ENCODE results near the gene PSAP. TPM values are rescaled to one million over a fixed set of nuclear protein-coding genes. Genes with fewer than 3 reads are reported as not detected.

Gene PSAP
- total RNA-seq, 1 experiment from 2014 or later = 155 TPM

DNA sequence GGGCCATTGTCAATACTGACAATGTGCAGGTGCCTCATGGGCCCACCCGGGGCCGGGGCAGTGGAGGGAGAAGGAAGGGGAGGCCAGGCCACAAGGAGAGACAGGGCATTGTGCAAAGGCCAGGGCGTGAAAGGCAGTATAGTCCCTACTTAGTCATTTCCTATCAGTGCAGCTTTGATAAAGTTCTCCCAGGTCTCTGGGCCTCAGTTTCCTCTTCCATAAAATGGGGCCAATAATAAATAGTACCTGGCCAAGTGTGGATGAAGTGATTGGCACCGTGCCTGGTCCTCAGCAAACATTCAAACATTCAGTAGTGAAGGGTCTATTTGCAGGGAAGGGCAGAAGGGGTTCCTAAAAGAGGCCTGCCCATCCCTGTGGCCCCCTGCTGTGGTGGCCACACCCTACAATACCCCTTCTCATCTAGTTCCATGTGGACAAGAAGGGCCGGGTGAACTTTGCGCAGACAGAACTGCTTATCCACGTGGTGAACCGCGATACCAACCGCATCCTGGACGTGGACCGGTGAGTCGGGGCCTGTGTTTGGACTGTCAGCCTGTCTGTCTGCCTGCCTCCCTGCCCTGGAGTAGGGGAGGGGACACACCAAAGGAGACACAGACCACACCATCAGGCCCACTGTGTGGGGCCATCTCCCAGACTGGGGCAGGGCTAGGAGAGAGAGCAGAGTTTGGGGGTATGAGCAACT lies 40.9 kb downstream of the PSAP start:
- DNase-seq (ENCODE audit: low read depth) = no peak

- no peak for DNase-seq (ENCODE audit: low read depth)
Measured at GRCh38 chr10:71809628-71810027, 41.4 kb downstream of the PSAP start.

DNA sequence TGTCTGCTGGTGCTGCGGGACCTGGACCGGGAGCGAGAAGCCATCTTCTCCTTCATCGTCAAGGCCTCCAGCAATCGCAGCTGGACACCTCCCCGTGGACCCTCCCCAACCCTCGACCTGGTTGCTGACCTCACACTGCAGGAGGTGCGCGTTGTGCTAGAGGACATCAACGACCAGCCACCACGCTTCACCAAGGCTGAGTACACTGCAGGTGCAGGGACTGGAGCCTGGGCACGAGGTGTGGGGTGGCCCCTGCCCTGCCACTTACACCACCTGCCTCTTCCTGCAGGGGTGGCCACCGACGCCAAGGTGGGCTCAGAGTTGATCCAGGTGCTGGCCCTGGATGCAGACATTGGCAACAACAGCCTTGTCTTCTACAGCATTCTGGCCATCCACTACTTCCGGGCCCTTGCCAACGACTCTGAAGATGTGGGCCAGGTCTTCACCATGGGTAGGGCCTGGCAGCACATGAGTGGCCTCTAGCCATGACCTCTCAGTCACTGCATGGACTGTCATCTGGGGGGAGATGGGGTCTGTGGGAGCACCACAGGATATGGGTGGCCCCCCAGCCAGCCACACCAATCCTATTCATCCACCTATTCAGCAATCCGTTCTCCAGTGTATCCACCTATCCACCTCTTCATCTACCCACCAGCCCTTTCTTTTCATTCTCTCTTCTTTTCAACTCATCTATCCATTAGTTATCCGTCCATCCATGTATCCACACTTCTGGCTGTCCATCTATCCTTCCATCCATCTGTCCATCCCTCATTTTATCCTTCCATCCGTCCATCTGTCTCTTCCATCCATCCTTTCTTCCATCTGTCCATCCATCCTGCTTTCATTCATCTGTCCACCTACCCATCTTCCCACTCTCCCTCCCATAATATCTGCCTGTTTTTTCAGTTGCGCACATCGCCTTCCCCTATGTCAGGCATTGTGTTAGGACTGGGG lies 43.2 kb downstream of the PSAP start:
- no peak for DNase-seq (ENCODE audit: low read depth)

GRCh38 chr10:71806704-71807556 lies 44.1 kb downstream of the PSAP start:
- DNase-seq (ENCODE audit: low read depth) = no peak

GRCh38 chr10:71805776-71806703 lies 45.0 kb downstream of the PSAP start:
- DNase-seq (ENCODE audit: low read depth) = no peak

GRCh38 chr10:71804077-71804476 lies 47.0 kb downstream of the PSAP start:
- no peak for DNase-seq (ENCODE audit: low read depth)

DNA sequence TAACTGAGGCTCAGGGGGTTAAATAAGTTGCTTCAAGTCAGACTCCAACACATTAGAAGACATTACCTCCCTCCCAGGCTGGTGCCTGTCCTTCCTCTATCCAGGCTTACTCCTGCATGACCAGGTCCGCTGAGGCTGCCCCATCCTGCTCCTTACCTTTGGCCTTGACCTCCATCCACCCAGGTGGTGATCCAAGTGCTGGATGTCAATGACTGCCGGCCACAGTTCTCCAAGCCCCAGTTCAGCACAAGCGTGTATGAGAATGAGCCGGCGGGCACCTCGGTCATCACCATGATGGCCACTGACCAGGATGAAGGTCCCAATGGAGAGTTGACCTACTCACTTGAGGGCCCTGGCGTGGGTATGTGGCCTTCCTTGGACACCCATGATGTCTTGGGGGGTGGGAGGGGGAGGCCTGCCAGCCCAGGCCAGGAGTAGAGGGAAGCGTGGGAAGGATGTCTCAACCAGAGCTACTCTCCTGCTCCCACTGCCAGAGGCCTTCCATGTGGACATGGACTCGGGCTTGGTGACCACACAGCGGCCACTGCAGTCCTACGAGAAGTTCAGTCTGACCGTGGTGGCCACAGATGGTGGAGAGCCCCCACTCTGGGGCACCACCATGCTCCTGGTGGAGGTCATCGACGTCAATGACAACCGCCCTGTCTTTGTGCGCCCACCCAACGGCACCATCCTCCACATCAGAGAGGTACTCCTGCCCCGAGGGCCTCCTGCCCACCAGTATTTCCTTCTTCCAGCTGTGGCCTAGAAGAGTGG lies 48.1 kb downstream of the PSAP start:
- DNase-seq (ENCODE audit: low read depth) = no peak

DNA sequence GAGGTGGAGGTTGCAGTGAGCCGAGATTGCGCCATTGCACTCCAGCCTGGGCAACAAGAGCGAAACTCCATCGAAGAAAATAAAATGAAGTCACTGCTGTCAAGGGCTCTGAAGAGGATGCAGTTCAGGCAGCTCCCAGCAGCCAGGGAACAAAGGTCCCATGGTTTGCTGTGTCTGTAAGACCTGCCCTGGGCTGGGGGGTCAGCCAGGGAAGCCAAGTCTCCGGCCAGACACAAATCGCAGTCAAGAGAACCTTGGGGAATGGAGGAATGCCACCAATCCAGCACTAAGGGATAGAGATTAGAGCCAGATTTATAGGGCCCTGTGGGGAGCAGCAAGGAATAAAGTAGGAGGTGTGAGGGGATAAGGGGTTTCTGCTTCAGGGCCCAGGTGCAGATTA lies 48.8 kb downstream of the PSAP start:
- no peak for DNase-seq (ENCODE audit: low read depth)

DNA sequence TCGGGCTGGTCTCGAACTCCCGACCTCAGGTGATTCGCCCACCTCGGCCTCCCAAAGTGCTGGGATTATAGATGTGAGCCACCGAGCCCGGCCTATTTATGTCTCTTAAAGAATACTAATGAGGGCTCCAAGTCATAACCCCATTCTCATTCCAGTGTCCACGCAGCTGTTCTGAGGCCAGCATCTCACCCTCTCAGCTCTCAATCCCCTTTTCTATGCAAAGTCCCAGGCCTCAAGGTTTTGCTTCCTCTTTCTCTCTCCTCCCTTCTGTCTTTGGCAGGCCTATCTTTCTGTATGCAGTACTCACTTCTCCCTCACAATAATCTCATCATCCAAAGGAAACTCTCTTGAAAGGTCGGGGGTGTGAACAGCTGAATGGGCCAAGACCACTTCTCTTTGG lies 49.7 kb downstream of the PSAP start:
- no peak for DNase-seq (ENCODE audit: low read depth)

DNA sequence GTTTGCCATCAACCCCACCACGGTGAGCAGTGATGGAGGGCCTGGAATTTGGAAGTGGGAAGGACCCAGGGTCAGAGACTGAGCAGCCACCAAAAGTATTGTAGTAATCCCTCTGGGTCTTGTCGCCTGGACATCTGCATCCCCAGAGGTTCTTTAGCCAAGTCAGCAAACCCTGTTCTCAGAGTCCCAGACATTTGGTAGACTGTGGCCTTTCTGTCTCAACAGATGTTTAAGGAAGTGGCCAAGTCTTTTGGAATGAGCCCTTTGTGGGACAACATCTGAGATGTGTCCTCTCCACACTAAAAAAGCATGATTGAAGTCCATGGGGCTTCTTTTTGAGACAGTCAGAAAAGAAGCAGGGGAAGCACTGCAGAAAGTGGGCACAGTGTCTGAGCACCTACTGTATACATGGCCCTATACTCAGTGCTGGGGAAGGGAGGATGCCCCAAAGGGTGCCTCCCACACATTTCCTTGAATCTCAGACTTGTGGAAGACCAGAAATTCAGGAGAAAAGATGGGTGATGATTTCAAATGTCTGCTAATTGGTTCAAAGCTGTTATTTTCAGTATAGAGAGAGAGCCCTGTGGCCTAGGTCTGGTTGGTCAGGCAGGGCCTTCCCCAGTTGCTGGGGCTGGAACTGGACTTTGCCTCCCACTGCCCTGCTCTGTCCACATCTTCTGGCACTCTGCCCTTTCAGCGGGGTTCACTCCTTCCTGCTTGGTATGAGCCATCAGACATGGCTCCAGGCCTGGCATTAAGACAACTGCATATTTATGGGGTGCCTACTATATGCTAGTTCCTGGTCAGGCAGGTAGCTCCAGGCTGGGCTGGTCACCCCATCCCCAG lies 51.2 kb downstream of the PSAP start:
- no peak for DNase-seq (ENCODE audit: low read depth)

DNA sequence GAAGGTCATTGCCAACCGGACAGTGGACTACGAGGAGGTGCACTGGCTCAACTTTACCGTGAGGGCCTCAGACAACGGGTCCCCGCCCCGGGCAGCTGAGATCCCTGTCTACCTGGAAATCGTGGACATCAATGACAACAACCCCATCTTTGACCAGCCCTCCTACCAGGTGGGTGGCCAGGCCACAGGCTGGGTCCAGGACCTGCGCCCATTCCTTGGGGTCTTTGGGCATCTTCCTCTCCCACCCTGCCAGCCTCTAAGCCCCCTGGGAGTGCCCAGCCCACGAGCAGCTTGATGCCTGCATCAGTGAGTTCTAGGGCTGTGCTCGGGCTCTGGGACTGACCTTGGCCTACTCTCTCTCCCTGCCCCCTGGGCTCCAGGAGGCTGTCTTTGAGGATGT lies 51.9 kb downstream of the PSAP start:
- no peak for DNase-seq (ENCODE audit: low read depth)

GRCh38 chr10:71798308-71798624 lies 52.8 kb downstream of the PSAP start:
- no peak for DNase-seq (ENCODE audit: low read depth)

DNA sequence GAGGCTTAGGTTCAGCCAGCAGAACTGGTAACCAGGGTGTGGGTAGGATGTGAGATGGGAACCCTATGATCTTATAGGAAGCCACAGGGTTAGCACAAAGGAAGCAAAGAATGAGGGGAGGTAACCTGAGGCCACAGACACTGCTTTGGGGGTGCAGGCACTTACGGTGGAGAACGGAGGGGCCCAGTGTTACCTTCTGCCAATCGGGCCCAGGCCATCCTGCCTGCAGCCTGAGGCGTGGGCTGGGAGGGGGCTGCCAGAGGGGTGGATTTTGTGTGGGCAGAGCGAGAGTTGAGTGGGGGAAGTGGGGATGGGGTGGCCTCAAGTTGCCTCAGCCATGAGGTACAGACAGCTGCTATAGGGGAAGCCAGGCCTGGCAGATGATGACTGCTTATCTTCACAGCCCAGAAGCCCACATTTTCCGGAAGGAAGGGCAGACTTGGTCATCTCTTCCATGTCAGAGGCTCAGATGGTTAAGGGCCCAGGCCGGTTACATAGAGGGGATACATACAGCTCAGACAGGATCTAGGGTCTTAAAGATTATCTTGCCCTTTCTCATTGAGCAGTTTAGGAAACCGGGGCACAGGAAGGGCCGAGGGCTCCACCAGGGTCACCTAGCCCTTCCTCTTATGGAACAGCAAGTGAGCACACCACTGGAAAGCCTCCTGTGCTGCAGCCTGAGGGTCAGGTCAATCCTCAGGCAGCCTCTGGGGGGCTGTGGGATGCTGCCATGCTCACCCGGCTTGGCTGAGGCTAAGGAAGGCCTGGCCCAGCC lies 53.3 kb downstream of the PSAP start:
- no peak for DNase-seq (ENCODE audit: low read depth)

GRCh38 chr10:71796749-71797405 lies 54.2 kb downstream of the PSAP start:
- DNase-seq (ENCODE audit: low read depth) = no peak

GRCh38 chr10:71795248-71795647 lies 55.8 kb downstream of the PSAP start:
- peak; percentile 20 for DNase-seq (ENCODE audit: low read depth)

GRCh38 chr10:71790749-71791440 lies 60.2 kb downstream of the PSAP start:
- DNase-seq (ENCODE audit: low read depth) = no peak

DNA sequence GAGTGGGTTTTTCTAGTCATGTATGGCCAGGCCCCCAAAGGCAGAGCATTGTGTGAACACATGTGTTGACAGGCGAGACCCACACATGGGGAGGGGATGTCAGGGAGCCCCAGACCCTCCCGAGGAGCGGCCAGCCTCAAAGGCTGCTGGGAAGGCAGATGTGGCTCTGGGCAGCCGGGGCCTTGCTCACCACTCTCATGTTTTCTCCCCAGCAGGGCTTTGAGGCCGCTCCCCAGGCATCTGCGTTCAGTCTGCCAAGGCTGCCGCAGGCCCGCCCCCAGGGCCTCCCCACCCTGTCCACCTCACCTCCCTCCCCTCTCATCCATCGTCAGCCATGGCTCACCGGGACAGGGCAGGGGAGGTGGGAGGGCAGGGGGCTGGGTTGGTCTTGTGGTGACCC lies 61.2 kb downstream of the PSAP start:
- no peak for DNase-seq (ENCODE audit: low read depth)

DNA sequence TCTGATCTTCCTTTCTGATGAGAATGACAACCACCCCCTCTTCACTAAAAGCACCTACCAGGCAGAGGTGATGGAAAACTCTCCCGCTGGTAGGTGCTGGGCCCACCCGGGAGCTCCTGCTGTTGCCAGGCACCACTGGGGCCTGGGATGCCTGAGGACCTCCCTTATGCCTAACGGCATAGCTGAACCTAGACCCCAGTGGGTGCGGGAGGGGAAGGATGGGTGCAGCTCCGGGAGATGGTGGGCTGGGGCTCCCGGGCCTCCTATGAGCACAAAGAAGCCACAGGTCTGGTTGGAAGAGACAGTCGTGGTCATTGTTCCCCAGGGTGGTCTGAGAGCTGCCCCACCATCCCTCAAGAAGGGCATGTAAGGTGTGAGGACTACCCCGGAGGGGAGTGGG lies 62.1 kb downstream of the PSAP start:
- DNase-seq (ENCODE audit: low read depth) = no peak

Data from Daoy (cell line).